Gastrocnemius medialis (tissue), 4 donors: Measurements from ENCODE around the gene OSBP2.

Experiments used
- CTCF ChIP-seq, 5 experiments: fragments of 450-650 bp in 3 of 5; fragments of 200-600 bp in 2 of 5; sonication (generic) in 2 of 5; IDR thresholded peaks in 4 of 5; conservative IDR thresholded peaks in 1 of 5; 1 replicate in 4 of 5; 2 replicates in 1 of 5; pipeline ENCODE4 v1.5.1; 2016 to 2019; ENCODE audit warnings: antibody characterized with exemption in 5 of 5, mild to moderate bottlenecking in 3 of 5, moderate library complexity in 3 of 5
- POLR2A ChIP-seq, 2 donors: fragments of 450-650 bp; IDR thresholded peaks; one replicate each; pipeline ENCODE4 v1.6.1; 2017; ENCODE audit warnings: antibody characterized with exemption in 2 of 2, mild to moderate bottlenecking in 2 of 2, moderate library complexity in 2 of 2

GRCh38 chr22:30861131-30861530 lies 166.5 kb downstream of the OSBP2 start:
- TF ChIP-seq POLR2A (IDR thresholded peaks at IDR 0.05) = no peak
- TF ChIP-seq CTCF (IDR thresholded peaks at IDR 0.05 in 4 of 5, conservative IDR thresholded peaks at IDR 0.05 in 1 of 5) = no peak
